ENCODE measurements around the gene PIANP.

PIANP gene

DNA sequence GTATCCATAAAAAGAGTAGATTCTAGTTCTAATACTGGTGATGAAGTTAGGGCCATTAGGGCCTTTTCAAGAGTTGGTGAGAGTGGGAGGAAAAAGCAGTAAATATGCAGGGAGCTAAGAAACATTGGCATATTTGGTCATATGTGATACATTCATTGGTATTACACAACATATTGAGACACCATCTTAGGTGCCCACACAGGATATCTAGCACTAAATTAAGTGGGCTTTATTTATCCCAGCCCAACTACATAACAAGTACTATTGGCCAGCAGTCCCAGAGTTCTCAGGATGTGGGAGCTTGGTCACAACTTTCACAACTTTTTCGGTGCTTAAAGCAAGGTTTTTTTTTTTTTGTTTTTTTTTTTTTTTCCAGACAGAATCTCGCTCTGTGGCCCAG is 35.7 kb downstream of the PIANP start:
- no peak overlapping the region for H3K4me3 ChIP-seq (ENCODE audit: low read depth, low read length)
- ChIA-PET CTCF (interaction anchor here (0.8 to 1.8 kb wide), 7 partner anchors 10 to 89 kb away, joined by 3 to 9 read pairs (median 4); partner anchors contain the start of genes MLF2 and ZNF384), POLR2A (no interaction called here)
- no peak for DNase-seq (ENCODE audit: low read depth, low spot score)
- TF ChIP-seq, protein P1, sequence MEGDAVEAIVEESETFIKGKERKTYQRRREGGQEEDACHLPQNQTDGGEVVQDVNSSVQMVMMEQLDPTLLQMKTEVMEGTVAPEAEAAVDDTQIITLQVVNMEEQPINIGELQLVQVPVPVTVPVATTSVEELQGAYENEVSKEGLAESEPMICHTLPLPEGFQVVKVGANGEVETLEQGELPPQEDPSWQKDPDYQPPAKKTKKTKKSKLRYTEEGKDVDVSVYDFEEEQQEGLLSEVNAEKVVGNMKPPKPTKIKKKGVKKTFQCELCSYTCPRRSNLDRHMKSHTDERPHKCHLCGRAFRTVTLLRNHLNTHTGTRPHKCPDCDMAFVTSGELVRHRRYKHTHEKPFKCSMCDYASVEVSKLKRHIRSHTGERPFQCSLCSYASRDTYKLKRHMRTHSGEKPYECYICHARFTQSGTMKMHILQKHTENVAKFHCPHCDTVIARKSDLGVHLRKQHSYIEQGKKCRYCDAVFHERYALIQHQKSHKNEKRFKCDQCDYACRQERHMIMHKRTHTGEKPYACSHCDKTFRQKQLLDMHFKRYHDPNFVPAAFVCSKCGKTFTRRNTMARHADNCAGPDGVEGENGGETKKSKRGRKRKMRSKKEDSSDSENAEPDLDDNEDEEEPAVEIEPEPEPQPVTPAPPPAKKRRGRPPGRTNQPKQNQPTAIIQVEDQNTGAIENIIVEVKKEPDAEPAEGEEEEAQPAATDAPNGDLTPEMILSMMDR (IDR thresholded peaks at IDR 0.05; ENCODE audit: insufficient read depth, low read length, missing control alignments): no peak

DNA sequence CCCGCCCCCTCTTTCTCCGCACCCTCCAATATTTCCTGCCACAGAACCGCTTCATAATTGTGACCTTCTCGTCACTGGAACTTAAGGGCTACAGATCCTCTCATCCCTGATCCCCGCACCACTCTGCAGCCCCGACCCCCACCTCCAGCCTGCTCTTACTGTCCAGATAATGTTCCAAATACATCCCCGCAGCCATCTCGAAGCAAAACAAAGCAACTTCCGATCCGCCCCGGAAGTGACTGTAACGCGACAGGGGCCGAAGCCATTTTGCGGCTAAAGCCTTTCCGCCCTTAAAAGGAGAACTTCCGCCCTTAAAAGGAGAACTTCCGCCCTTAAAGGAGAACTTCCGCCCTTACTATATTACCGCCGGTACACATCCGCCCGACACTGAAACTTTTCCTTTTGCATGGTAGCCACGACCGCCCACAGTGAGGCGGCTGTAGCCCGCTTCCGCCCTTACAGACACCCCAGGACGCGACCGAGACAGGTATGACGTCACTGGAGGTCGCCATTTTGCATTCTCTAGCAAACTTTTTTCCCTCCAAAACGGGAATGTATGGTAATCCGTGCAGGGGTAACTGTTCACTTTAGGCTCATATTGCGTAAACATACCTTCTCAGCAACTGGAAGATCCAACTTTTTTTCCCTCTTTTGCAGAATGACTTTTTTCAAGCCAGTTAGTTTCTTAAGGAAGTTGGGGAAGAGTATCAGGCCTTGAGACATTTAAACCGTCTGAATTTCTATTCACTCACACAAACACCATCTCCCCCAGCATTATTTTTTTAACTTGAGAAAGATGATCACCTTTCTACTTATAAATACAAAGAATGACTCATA is 37.5 kb downstream of the PIANP start, which contains the start of gene ING4:
TSS of gene ING4 (minus strand) at position 214 of the 837 bp plus-strand sequence. CDS start at position 196, 18 bp downstream.
- CTCF ChIA-PET: interaction anchor here (1.1 to 1.5 kb wide), 2 partner anchors 22 to 44 kb away, joined by 4 to 5 read pairs; no protein-coding TSS in a partner anchor
- POLR2A ChIA-PET: interaction anchor here (0.6 kb wide), 1 partner anchor 130 kb away, joined by 5 read pairs; no protein-coding TSS in a partner anchor

DNA sequence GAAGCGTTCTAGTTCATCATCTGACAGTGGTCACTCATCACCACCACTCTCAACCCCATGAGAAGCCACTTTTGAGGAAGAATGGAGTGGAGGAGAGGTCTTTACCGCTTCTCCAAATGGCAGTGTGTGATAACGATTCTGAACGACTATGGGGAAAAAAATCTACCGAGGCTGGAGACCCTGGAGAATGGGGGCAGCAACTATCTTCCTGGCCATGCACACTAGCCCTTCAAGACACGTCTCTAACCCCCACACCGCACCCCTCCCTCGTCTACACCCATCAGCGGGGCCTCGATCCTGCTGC is 38.1 kb downstream of the PIANP start:
- ChIA-PET CTCF (no interaction called here), POLR2A (no interaction called here)
- TF ChIP-seq, protein P1 (IDR thresholded peaks at IDR 0.05; ENCODE audit: insufficient read depth, low read length, missing control alignments): no peak
- no peak for DNase-seq (ENCODE audit: low read depth, low spot score)
- peak overlapping the region; percentile 98 for H3K4me3 ChIP-seq (ENCODE audit: low read depth, low read length)

More for the DNA sequence above, 37.5 kb downstream of the PIANP start, which contains the start of gene ING4:
- DNase-seq (ENCODE audit: low read depth, low spot score): peak; percentile 96
- H3K4me3 ChIP-seq (ENCODE audit: low read depth, low read length): peak within 1 kb of the TSS; percentile 98
- TF ChIP-seq, protein P1 (IDR thresholded peaks at IDR 0.05; ENCODE audit: insufficient read depth, low read length, missing control alignments): no peak

DNA sequence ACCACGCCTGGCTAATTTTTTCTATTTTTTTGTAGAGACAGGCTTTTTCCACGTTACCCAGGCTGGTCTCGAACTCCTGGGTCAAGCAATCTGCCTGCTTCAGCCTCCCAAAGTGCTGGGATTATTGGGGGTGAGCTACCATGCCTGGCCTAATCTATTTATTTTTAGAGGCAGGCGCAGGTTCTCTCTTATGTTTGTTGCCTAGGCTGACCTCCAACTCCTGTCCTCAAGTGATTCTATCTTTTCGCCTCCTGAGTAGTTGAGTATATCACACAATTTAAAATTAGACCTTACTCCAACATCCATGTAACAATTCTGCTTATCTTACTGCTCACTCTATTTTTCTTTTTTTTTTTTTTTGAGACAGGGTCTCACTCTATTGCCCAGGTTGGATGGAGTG is 46.6 kb downstream of the PIANP start:
- TF ChIP-seq, protein P1 (IDR thresholded peaks at IDR 0.05; ENCODE audit: insufficient read depth, low read length, missing control alignments): no peak
- no peak overlapping the region for H3K4me3 ChIP-seq (ENCODE audit: low read depth, low read length)
- ChIA-PET POLR2A (no interaction called here), CTCF (interaction anchor here (1.5 kb wide), 1 partner anchor 33 kb away, joined by 4 read pairs; no protein-coding TSS in a partner anchor)
- DNase-seq (ENCODE audit: low read depth, low spot score): no peak

DNA sequence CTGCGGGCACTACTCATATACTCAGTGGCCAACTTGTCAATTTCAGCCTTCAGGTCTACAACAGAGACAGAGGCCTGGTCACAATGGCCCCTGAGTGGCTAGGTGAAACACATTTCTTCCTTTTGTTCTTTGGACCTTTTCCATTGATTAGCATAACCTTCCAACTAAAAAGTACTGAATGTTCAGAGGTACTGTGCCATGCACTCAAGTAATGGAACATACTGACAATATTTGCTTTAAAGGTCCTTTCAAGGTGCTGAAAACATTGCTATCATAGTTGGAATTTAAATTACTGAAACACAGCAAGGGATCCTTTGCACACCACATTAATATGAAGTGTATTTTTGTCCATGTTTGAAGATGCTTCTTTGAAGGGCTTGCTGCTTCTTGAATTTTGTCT is 47.3 kb downstream of the PIANP start:
- no peak for DNase-seq (ENCODE audit: low read depth, low spot score)
- no peak overlapping the region for H3K4me3 ChIP-seq (ENCODE audit: low read depth, low read length)
- POLR2A ChIA-PET: no interaction called here
- CTCF ChIA-PET: interaction anchor here (1.5 kb wide), 1 partner anchor 33 kb away, joined by 4 read pairs; no protein-coding TSS in a partner anchor
- TF ChIP-seq, protein P1 (IDR thresholded peaks at IDR 0.05; ENCODE audit: insufficient read depth, low read length, missing control alignments): no peak

DNA sequence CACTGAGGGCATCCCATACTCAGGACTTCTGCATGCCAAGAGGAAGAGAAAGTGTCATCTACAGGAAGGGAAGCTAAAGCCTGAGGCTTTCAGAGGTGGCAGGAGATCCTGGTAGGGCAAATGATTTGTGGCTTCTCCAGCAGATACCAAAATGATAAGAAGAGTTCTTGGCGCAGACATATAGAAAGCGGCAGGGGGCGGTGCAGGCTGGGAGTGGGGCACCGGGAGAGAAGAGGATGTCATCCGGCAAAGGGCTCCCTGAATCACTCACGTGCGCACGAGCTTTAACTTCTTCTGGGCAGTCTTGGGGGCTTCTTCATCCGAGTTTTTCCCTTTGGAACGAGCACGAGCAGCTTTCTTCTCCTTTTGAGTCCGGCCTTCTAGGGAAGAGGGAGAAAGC is 48.2 kb downstream of the PIANP start:
- ChIA-PET POLR2A (no interaction called here), CTCF (no interaction called here)
- no peak overlapping the region for H3K4me3 ChIP-seq (ENCODE audit: low read depth, low read length)
- TF ChIP-seq, protein P1 (IDR thresholded peaks at IDR 0.05; ENCODE audit: insufficient read depth, low read length, missing control alignments): no peak
- no peak for DNase-seq (ENCODE audit: low read depth, low spot score)

Data from AG04449 (cell line).